ENCODE results near the gene ATG9A.

GRCh38 chr2:219234331-219234730, 4.9 kb upstream of the ATG9A start:
- TF ChIP-seq POLR2A (IDR thresholded peaks at IDR 0.05) (no peak), EP300 (IDR thresholded peaks at IDR 0.05) (no peak)
- TF ChIP-seq, protein P1, sequence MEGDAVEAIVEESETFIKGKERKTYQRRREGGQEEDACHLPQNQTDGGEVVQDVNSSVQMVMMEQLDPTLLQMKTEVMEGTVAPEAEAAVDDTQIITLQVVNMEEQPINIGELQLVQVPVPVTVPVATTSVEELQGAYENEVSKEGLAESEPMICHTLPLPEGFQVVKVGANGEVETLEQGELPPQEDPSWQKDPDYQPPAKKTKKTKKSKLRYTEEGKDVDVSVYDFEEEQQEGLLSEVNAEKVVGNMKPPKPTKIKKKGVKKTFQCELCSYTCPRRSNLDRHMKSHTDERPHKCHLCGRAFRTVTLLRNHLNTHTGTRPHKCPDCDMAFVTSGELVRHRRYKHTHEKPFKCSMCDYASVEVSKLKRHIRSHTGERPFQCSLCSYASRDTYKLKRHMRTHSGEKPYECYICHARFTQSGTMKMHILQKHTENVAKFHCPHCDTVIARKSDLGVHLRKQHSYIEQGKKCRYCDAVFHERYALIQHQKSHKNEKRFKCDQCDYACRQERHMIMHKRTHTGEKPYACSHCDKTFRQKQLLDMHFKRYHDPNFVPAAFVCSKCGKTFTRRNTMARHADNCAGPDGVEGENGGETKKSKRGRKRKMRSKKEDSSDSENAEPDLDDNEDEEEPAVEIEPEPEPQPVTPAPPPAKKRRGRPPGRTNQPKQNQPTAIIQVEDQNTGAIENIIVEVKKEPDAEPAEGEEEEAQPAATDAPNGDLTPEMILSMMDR (IDR thresholded peaks at IDR 0.05) = no peak
